SK-N-SH (cell line): ENCODE results near the gene NDP.

Source experiments
- CHD2 ChIP-seq: fragments of 150-350 bp; IDR thresholded peaks from 2 replicates; pipeline ENCODE4 v1.6.1; 2018; ENCODE audit warnings: low read length; ENCODE audit not compliant: partially characterized antibody
- FOXJ3 ChIP-seq: sonication (generic); formaldehyde crosslinking; IDR thresholded peaks from 2 replicates; pipeline ENCODE4 v1.5.1; 2020; ENCODE audit warnings: mild to moderate bottlenecking, missing genetic modification reagents
- JUND ChIP-seq: IDR thresholded peaks from 2 replicates; pipeline ENCODE4 v1.4.0; 2012
- MEF2A ChIP-seq: IDR thresholded peaks from 2 replicates; pipeline ENCODE4 v1.4.0; 2012; ENCODE audit warnings: low read depth, borderline replicate concordance
- POLR2AphosphoS5 ChIP-seq: IDR thresholded peaks from 2 replicates; pipeline ENCODE4 v1.6.1; 2012; ENCODE audit warnings: low read depth, low read length
- RAD21 ChIP-seq: IDR thresholded peaks from 2 replicates; pipeline ENCODE4 v1.6.1; 2012; ENCODE audit warnings: mild to moderate bottlenecking, low read length
- RXRA ChIP-seq: IDR thresholded peaks from 2 replicates; pipeline ENCODE4 v1.4.0; 2012; ENCODE audit warnings: low read depth, mild to moderate bottlenecking, borderline replicate concordance
- TEAD4 ChIP-seq: IDR thresholded peaks from 2 replicates; pipeline ENCODE4 v1.4.0; 2012; ENCODE audit warnings: mild to moderate bottlenecking, borderline replicate concordance; ENCODE audit not compliant: insufficient read depth
- YY1 ChIP-seq: IDR thresholded peaks from 2 replicates; pipeline ENCODE4 v1.4.0; 2012; ENCODE audit warnings: low read depth, mild to moderate bottlenecking
- TF ChIP-seq, protein P1 (sequence below): fragments of 200-600 bp; sonication (generic); IDR thresholded peaks from 2 replicates; pipeline ENCODE4 v1.6.1; 2017; ENCODE audit warnings: antibody characterized with exemption, mild to moderate bottlenecking, moderate library complexity
- TF ChIP-seq, protein P2 (sequence below): IDR thresholded peaks from 2 replicates; pipeline ENCODE4 v1.4.0; 2012; ENCODE audit warnings: low read depth

DNA sequence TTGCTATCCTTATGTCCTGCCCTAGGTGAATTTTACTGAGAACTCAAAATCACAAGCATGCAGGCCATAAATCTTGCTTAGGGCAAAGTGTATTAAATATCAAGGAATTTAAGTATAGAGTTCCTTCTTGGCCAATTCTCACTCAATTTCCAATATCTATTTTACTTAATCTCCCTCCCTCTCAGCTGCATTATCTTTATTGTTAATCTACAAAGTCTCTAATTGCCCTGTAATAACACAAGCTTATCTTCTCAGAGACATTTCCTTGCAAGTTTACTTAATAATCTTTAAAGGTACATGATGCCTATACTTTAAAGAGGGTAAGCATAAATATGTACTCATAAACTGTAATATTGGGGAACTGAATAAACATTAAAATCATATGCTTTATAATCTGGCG is 64.0 kb downstream of the NDP start:
- TF ChIP-seq TEAD4 (no peak), RAD21 (no peak), CHD2 (no peak), MEF2A (no peak), YY1 (no peak), JUND (no peak), RXRA (no peak), FOXJ3 (CRISPR knock-in tag) (no peak), POLR2AphosphoS5 (no peak)
- TF ChIP-seq, protein P1, sequence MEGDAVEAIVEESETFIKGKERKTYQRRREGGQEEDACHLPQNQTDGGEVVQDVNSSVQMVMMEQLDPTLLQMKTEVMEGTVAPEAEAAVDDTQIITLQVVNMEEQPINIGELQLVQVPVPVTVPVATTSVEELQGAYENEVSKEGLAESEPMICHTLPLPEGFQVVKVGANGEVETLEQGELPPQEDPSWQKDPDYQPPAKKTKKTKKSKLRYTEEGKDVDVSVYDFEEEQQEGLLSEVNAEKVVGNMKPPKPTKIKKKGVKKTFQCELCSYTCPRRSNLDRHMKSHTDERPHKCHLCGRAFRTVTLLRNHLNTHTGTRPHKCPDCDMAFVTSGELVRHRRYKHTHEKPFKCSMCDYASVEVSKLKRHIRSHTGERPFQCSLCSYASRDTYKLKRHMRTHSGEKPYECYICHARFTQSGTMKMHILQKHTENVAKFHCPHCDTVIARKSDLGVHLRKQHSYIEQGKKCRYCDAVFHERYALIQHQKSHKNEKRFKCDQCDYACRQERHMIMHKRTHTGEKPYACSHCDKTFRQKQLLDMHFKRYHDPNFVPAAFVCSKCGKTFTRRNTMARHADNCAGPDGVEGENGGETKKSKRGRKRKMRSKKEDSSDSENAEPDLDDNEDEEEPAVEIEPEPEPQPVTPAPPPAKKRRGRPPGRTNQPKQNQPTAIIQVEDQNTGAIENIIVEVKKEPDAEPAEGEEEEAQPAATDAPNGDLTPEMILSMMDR: no peak
- TF ChIP-seq, protein P2, sequence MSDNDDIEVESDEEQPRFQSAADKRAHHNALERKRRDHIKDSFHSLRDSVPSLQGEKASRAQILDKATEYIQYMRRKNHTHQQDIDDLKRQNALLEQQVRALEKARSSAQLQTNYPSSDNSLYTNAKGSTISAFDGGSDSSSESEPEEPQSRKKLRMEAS: no peak
